Hepatocyte (in vitro differentiated cells): ENCODE measurements around the gene MEIS2. TPM values are rescaled to one million over a fixed set of nuclear protein-coding genes. Genes with fewer than 3 reads are reported as not detected.

Experiments
- DNase-seq: peaks from one replicate; pipeline ENCODE4 v3.0.0-alpha.2; 2016; ENCODE audit warnings: low spot score
- H2AFZ ChIP-seq: fragments of 200-600 bp; sonication (generic); 2 replicates; pipeline ENCODE4 v1.6.0; 2016; ENCODE audit warnings: antibody characterized with exemption, mild to moderate bottlenecking
- H3K27ac ChIP-seq: fragments of 200-600 bp; sonication (generic); 2 replicates; pipeline ENCODE4 v1.5.1; 2016; ENCODE audit warnings: mild to moderate bottlenecking
- H3K27me3 ChIP-seq: fragments of 200-600 bp; sonication (generic); 2 replicates; pipeline ENCODE4 v1.6.1; 2016
- H3K36me3 ChIP-seq: fragments of 200-600 bp; sonication (generic); replicated peaks from 2 replicates; pipeline ENCODE4 v1.5.1; 2016; ENCODE audit warnings: low read depth; ENCODE audit not compliant: insufficient read depth
- H3K4me1 ChIP-seq: fragments of 200-600 bp; sonication (generic); 2 replicates; pipeline ENCODE4 v1.5.1; 2016; ENCODE audit warnings: mild to moderate bottlenecking, moderate library complexity; ENCODE audit not compliant: insufficient read depth
- H3K4me2 ChIP-seq: fragments of 200-600 bp; sonication (generic); 2 replicates; pipeline ENCODE4 v1.6.0; 2016
- H3K4me3 ChIP-seq: fragments of 200-600 bp; sonication (generic); 2 replicates; pipeline ENCODE4 v1.5.1; 2016; ENCODE audit warnings: mild to moderate bottlenecking
- H3K79me2 ChIP-seq: fragments of 200-600 bp; sonication (generic); 2 replicates; pipeline ENCODE4 v1.6.0; 2017; ENCODE audit warnings: mild to moderate bottlenecking
- H3K9me2 ChIP-seq: fragments of 200-600 bp; sonication (generic); replicated peaks from 2 replicates; pipeline ENCODE4 v1.6.0; 2017; ENCODE audit warnings: mild to moderate bottlenecking; ENCODE audit not compliant: insufficient read depth
- H3K9me3 ChIP-seq: fragments of 200-600 bp; sonication (generic); 2 replicates; pipeline ENCODE4 v1.5.1; 2016; ENCODE audit warnings: low read depth, mild to moderate bottlenecking
- H4K20me1 ChIP-seq: fragments of 200-600 bp; sonication (generic); 2 replicates; pipeline ENCODE4 v1.6.0; 2016; ENCODE audit warnings: mild to moderate bottlenecking; ENCODE audit not compliant: insufficient read depth, poor library complexity, severe bottlenecking
- CTCF ChIP-seq: fragments of 200-600 bp; sonication (generic); IDR thresholded peaks from 2 replicates; pipeline ENCODE4 v1.5.1; 2016; ENCODE audit warnings: antibody characterized with exemption, mild to moderate bottlenecking; ENCODE audit not compliant: poor library complexity
- EZH2 ChIP-seq: fragments of 200-600 bp; sonication (generic); IDR thresholded peaks from 2 replicates; pipeline ENCODE4 v1.6.1; 2016; ENCODE audit warnings: antibody characterized with exemption, mild to moderate bottlenecking, borderline replicate concordance
- EZH2phosphoT487 ChIP-seq: fragments of 200-600 bp; sonication (generic); IDR thresholded peaks from one replicate; pipeline ENCODE4 v1.6.1; 2018; ENCODE audit warnings: antibody characterized with exemption, mild to moderate bottlenecking, low read depth, moderate library complexity; ENCODE audit not compliant: unreplicated experiment, severe bottlenecking
- WGBS: methylation state at CpG from one replicate; pipeline ENCODE4 v1.1.6; 2016; ENCODE audit warnings: low lambda C conversion rate; ENCODE audit errors: missing lambda C conversion rate; 5-methylcytosine and 5-hydroxymethylcytosine counted together
- polyA plus RNA-seq: library from polyadenylated mRNA; unstranded; fragments of >200 nt; fragmentation: Nextera tagmentation; extraction: Ambion mirVana; gene quantifications from 2 replicates; pipeline ENCODE4 v1.2.1, GENCODE V29; 2016
- total RNA-seq: library from RNA; depleted of rRNA; stranded (reverse); fragments of >200 nt; gene quantifications from 2 replicates; pipeline ENCODE4 v1.2.3, GENCODE V29; 2014

Gene MEIS2
- total and polyA plus RNA-seq, 2 experiments from 2014 or later: 20.6 to 33.5 TPM

DNA sequence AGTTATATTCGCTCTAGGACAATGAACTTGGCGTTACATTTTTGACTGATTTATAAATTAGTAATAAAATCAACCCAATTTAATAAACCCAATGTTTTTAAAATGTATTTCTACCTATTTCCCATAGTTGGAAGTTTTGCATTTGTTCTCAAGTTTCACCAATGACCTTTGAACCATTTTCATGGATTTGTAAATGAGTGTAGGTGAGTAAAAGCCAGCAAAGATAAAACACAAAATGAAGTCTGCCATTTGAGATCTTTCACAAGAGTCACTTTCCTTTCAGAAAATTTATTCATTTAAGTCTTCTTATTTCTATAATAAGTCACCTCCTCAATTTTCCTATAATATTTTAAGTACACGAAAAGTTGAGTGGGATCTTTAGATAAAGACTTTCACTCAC, 92.1 kb downstream of the MEIS2 start:
- Histone ChIP-seq H3K27me3 (no peaks in the 10 kb centered on the region), H3K79me2 (peaks cover 6% of the 10 kb centered on the region), H3K27ac (no peak overlapping the region), H3K9me3 (no peaks in the 10 kb centered on the region), H3K9me2 (no peaks in the 10 kb centered on the region), H3K4me3 (no peak overlapping the region), H4K20me1 (no peaks in the 10 kb centered on the region), H3K36me3 (no peaks in the 10 kb centered on the region), H3K4me1 (no peaks in the 10 kb centered on the region), H3K4me2 (no peak overlapping the region), H2AFZ (no peak overlapping the region)
- TF ChIP-seq EZH2: no peak
- no peak for TF ChIP-seq EZH2phosphoT487
- TF ChIP-seq CTCF: no peak
- no peak for DNase-seq
- WGBS: 93% methylated on average over 3 of the region's 3 CpGs

- Histone ChIP-seq H3K27ac (no peak overlapping the region), H3K36me3 (no peaks in the 10 kb centered on the region), H3K4me1 (no peaks in the 10 kb centered on the region), H3K79me2 (peaks cover 4% of the 10 kb centered on the region), H4K20me1 (no peaks in the 10 kb centered on the region), H2AFZ (no peak overlapping the region), H3K9me2 (no peaks in the 10 kb centered on the region), H3K27me3 (no peaks in the 10 kb centered on the region), H3K9me3 (no peaks in the 10 kb centered on the region), H3K4me3 (no peak overlapping the region), H3K4me2 (no peak overlapping the region)
- 98% methylated on average over 2 of the region's 2 CpGs for WGBS
- no peak for TF ChIP-seq CTCF
- no peak for DNase-seq
Measured at GRCh38 chr15:37007301-37007700, 93.0 kb downstream of the MEIS2 start.

DNA sequence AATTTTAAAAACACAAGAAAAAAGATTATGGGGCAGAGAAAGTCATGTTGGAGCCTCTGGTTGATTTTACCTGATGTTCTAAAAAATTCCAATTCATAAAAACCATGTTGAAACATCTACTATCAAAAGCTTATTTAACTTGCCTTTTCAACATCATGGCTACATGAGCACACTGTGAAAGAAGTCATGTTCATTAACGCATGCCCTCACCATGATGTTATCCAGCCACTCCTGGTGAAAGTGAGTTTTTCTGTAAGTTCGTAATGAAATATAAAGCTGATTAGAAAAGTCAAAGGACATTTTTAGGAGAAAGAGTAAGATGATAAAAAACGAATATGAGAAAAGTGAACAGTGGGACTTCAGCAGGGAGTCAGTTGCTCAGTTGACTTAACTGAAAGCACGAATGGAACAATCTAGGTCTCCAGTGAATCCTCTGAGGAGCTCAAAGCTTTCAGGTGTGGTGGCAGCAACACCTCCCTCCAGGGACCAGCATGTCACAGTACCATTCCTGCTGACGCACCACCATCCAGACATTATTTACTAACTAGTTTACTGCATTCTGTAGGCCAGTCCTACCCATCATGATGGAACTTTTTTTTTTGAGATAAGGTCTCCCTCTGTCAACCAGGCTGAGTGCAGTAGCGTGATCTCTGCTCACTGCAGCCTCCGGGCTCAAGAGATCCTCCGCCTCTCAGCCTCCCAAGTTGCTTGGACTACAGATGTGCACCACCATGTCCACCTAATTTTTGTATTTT, 95.2 kb downstream of the MEIS2 start:
- H3K4me3 ChIP-seq: no peak overlapping the region

More for the DNA sequence above, 95.2 kb downstream of the MEIS2 start:
- Histone ChIP-seq H3K4me1 (no peaks in the 10 kb centered on the region), H2AFZ (no peak overlapping the region), H3K36me3 (no peaks in the 10 kb centered on the region), H3K9me3 (no peaks in the 10 kb centered on the region), H3K27me3 (no peaks in the 10 kb centered on the region), H3K27ac (no peak overlapping the region), H3K9me2 (no peaks in the 10 kb centered on the region), H3K79me2 (peaks cover 10% of the 10 kb centered on the region), H4K20me1 (no peaks in the 10 kb centered on the region), H3K4me2 (no peak overlapping the region)
- no peak for DNase-seq
- 83% methylated on average over 8 of the region's 8 CpGs for WGBS
- TF ChIP-seq CTCF (no peak), EZH2phosphoT487 (no peak), EZH2 (no peak)
